ENCODE data around the gene UTP11.
A peak's percentile ranks its signal among the peaks of the same experiment; 100 is the strongest.
"Not testable (repeated sequence)": the region's sequence is repeated elsewhere in the genome, so short reads cannot be mapped to it uniquely, and the experiment has no call there.

Gene UTP11

DNA sequence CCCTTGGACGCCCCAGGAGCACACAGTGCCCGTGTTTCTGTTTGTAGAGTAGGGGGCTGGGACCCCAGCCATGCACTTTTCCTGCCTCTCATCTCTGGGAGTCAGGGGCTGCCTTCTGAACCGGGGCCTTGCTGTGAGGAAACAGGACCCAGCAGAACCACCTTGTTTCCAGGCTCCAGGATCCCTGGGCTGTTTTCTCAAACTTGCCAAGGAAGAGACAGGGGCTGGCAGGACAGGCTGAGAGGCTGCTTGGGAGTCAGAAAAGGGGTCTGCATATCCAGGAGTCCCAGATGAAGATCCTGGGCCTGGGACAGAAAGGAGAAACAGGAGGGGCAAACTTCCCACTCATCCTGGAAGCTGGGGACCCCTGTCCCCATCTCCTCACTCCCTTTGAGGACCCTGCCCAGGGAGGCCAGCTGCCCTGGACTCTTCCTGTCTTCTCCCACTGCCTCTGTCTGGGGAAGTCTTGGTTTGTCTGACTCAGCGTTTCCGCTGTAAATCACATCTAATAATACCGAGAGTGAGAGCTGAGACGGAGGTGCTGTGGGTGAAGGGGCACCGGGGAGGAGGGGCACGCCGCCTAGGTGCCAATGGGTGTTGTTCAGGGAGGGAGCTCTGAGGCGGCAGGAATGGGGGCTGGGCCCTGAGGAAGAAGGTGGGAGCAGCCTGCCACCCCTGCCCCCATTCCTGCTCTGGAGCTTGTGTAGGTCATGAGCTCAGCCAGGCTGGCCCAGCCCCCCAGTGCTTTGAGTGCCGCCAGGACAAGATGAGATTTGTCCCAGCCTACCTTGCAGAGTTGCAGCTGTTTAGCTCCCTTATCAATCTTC lies 17.4 kb downstream of the UTP11 start:
- peak; percentile 59 to 87 for DNase-seq (ENCODE audit: low spot score in 2 of 2)
- Mint-ChIP-seq H3K9me3 (no peaks in the 10 kb centered on the region), H3K27ac (peak overlapping the region; percentile 91), H3K4me3 (peak overlapping the region; percentile 64), H3K36me3 (peaks cover 35% of the 10 kb centered on the region), H3K4me1 (peaks cover 57% of the 10 kb centered on the region)
- ATAC-seq: peak; percentile 76

- ATAC-seq (no peak), DNase-seq (ENCODE audit: low spot score in 2 of 2) (no peak)
- H3K36me3 Mint-ChIP-seq: peaks cover 27% of the 10 kb centered on the region
- peaks cover 57% of the 10 kb centered on the region for H3K4me1 Mint-ChIP-seq
- H3K27ac Mint-ChIP-seq: peak overlapping the region; percentile 91
- peak overlapping the region; percentile 64 for H3K4me3 Mint-ChIP-seq
- no peaks in the 10 kb centered on the region for H3K9me3 Mint-ChIP-seq
Observed at GRCh38 chr1:38030596-38031512, 18.3 kb downstream of the UTP11 start.

DNA sequence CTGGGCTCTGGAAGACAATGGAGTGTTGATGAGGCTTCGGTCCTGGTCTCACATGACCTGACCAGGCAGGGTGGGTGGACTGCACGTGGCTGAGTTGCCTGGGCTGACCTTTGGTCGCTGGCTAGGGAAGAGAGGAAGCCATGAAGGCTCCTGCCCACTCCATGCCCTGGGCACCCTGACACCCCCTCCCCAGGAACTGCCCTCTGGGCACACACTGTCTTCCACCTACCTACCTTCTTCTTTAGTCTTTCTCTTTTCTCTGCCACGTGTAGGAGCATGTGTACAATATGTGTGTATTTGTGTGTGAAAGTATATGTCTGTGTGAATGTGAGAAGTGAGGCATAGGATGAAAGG lies 19.0 kb downstream of the UTP11 start:
- Mint-ChIP-seq H3K4me3 (no peak overlapping the region), H3K4me1 (peaks cover 54% of the 10 kb centered on the region)
- no peak for ATAC-seq

GRCh38 chr1:38032992-38033391 lies 20.5 kb downstream of the UTP11 start:
- not testable (repeated sequence) for H3K9me3 Mint-ChIP-seq; H3K27ac Mint-ChIP-seq; H3K4me3 Mint-ChIP-seq; DNase-seq (ENCODE audit: low spot score in 2 of 2); ATAC-seq
- Mint-ChIP-seq H3K4me1 (peaks cover 39% of the 10 kb centered on the region), H3K36me3 (peaks cover 12% of the 10 kb centered on the region)

More for the DNA sequence above, 19.0 kb downstream of the UTP11 start:
- Mint-ChIP-seq H3K27ac (peak overlapping the region; percentile 91), H3K36me3 (peaks cover 24% of the 10 kb centered on the region), H3K9me3 (no peaks in the 10 kb centered on the region)
- no peak for DNase-seq (ENCODE audit: low spot score in 2 of 2)

DNA sequence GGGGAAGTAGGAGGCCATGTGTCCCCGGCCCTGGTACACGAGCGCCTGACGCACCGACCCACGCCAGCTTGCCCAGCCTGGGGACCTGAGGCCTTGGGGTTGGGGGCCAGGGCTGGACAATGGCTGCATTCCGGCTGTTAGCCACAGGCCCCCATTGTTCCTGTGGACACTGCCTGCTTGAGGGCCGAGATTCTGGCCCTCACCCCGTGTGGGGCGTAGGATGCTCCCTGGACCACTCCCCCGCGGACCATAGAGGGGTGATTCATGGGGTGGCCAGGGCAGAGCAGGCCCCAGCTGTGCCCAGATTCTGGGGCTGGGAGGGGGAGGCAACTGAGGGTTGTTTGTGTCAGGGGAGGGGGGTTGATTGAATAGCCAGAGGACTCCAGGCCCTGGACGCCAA lies 22.3 kb downstream of the UTP11 start:
- peaks cover 21% of the 10 kb centered on the region for H3K4me1 Mint-ChIP-seq
- H3K9me3 Mint-ChIP-seq: no peaks in the 10 kb centered on the region
- no peak overlapping the region for H3K27ac Mint-ChIP-seq
- no peak for DNase-seq (ENCODE audit: low spot score in 2 of 2)
- H3K4me3 Mint-ChIP-seq: no peak overlapping the region
- ATAC-seq: no peak
- H3K36me3 Mint-ChIP-seq: peaks cover 4% of the 10 kb centered on the region

GRCh38 chr1:38037221-38037939 lies 24.8 kb downstream of the UTP11 start:
- no peaks in the 10 kb centered on the region for H3K9me3 Mint-ChIP-seq
- H3K27ac Mint-ChIP-seq: no peak overlapping the region
- H3K36me3 Mint-ChIP-seq: no peaks in the 10 kb centered on the region
- no peak for ATAC-seq
- H3K4me3 Mint-ChIP-seq: no peak overlapping the region
- H3K4me1 Mint-ChIP-seq: no peaks in the 10 kb centered on the region
- no peak for DNase-seq (ENCODE audit: low spot score in 2 of 2)

GRCh38 chr1:38038861-38039260 lies 26.3 kb downstream of the UTP11 start:
- Mint-ChIP-seq H3K9me3 (no peaks in the 10 kb centered on the region), H3K4me1 (no peaks in the 10 kb centered on the region), H3K27ac (no peak overlapping the region), H3K36me3 (peaks cover 5% of the 10 kb centered on the region), H3K4me3 (no peak overlapping the region)
- no peak for ATAC-seq
- no peak for DNase-seq (ENCODE audit: low spot score in 2 of 2)

GRCh38 chr1:38039331-38040088 lies 27.0 kb downstream of the UTP11 start:
- no peak for DNase-seq (ENCODE audit: low spot score in 2 of 2)
- Mint-ChIP-seq H3K4me3 (no peak overlapping the region), H3K9me3 (no peaks in the 10 kb centered on the region), H3K4me1 (peaks cover 2% of the 10 kb centered on the region), H3K36me3 (peaks cover 8% of the 10 kb centered on the region), H3K27ac (no peak overlapping the region)
- ATAC-seq: no peak

- Mint-ChIP-seq H3K36me3 (peaks cover 8% of the 10 kb centered on the region), H3K9me3 (no peaks in the 10 kb centered on the region), H3K4me1 (peaks cover 6% of the 10 kb centered on the region), H3K27ac (no peak overlapping the region), H3K4me3 (no peak overlapping the region)
- DNase-seq (ENCODE audit: low spot score in 2 of 2) (no peak), ATAC-seq (no peak)
Observed at GRCh38 chr1:38041936-38042834, 29.7 kb downstream of the UTP11 start.

- no peak overlapping the region for H3K4me3 Mint-ChIP-seq
- peaks cover 6% of the 10 kb centered on the region for H3K4me1 Mint-ChIP-seq
- ATAC-seq: no peak
- H3K9me3 Mint-ChIP-seq: no peaks in the 10 kb centered on the region
- peaks cover 8% of the 10 kb centered on the region for H3K36me3 Mint-ChIP-seq
- H3K27ac Mint-ChIP-seq: no peak overlapping the region
- no peak for DNase-seq (ENCODE audit: low spot score in 2 of 2)
Observed at GRCh38 chr1:38043036-38043747, 30.7 kb downstream of the UTP11 start.

DNA sequence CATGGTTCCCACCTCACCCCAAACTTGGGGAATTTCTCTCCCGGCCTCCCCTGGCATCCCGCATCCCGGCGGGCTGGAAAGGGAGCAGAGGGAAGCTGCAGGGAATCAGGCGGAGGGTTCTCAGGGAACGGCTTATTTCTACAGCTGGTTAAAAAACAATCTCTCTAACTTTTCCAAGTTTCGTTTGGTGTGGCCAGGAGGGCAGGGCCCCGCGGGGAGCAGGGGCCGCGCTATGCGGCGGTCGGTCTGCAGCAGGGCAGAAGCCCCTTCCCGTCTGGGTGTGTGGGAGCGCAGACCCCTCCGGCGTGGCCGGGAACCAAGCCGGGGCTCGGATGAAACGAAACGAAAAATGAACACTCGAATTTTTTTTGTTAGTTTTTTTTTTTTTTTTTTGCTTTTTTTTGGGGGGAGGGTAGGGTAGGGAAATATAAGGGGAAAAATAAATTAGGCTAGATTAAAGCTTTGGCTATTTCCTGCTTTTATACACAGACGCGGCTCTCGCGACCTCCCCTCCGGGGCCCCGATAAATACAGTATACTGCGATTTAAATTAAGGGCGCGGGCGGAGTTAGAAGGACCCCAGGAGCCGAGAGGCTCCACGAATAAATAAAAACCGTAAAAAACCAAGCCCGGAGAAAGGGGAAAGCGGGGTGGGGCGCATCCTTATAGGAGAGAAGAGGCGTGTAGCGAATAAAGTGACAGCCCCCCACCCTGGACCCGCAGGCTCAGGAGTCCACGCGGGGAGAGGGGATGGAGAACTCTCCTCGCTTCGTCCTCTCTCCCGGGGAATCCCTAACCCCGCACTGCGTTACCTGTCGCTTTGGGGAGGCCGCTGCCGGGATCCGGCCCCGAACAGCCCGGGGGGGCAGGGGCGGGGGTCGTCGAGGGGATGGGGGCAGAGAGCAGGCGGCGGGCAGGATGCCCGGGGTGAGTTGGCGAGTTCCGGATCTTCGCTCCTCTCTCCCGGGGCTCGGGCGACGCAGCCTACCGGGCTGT lies 32.0 kb downstream of the UTP11 start:
- no peak for ATAC-seq
- peaks cover 6% of the 10 kb centered on the region for H3K4me1 Mint-ChIP-seq
- peaks cover 8% of the 10 kb centered on the region for H3K36me3 Mint-ChIP-seq
- DNase-seq (ENCODE audit: low spot score in 2 of 2): no peak
- no peaks in the 10 kb centered on the region for H3K9me3 Mint-ChIP-seq
- peak overlapping the region; percentile 69 for H3K4me3 Mint-ChIP-seq
- no peak overlapping the region for H3K27ac Mint-ChIP-seq

- DNase-seq (ENCODE audit: low spot score in 2 of 2): no peak
- ATAC-seq: peak; percentile 1
- no peaks in the 10 kb centered on the region for H3K9me3 Mint-ChIP-seq
- H3K4me3 Mint-ChIP-seq: peak overlapping the region; percentile 69
- no peak overlapping the region for H3K27ac Mint-ChIP-seq
- H3K4me1 Mint-ChIP-seq: peaks cover 6% of the 10 kb centered on the region
- peaks cover 8% of the 10 kb centered on the region for H3K36me3 Mint-ChIP-seq
Observed at GRCh38 chr1:38045401-38046332, 33.1 kb downstream of the UTP11 start.
